HK-2 (cell line): Measurements from ENCODE around the gene CLDN24.

Experiments used
- DNase-seq: peaks from one replicate; pipeline ENCODE4 v3.0.0-alpha.2; 2018; ENCODE audit not compliant: unreplicated experiment

CLDN24 gene

GRCh38 chr4:183322326-183322725, at the start of gene CLDN24:
CLDN24 (minus strand) TSS chr4:183322426; CDS start chr4:183322426, 0 bp downstream.
- no peak for DNase-seq

- no peak for DNase-seq
Observed at GRCh38 chr4:183370786-183371185, 48.6 kb upstream of the CLDN24 start.

GRCh38 chr4:183369073-183369472, 46.8 kb upstream of the CLDN24 start:
- no peak for DNase-seq

- DNase-seq, result no peak
Observed at GRCh38 chr4:183366206-183366835, 44.1 kb upstream of the CLDN24 start.

- no peak for DNase-seq
Observed at GRCh38 chr4:183364025-183364424, 41.8 kb upstream of the CLDN24 start.

GRCh38 chr4:183362916-183363542, 40.8 kb upstream of the CLDN24 start:
- no peak for DNase-seq

- no peak for DNase-seq
Observed at GRCh38 chr4:183362036-183362435, 39.8 kb upstream of the CLDN24 start.

- no peak for DNase-seq
Observed at GRCh38 chr4:183360161-183360919, 38.1 kb upstream of the CLDN24 start.

GRCh38 chr4:183358215-183358755, 36.1 kb upstream of the CLDN24 start:
- no peak for DNase-seq

GRCh38 chr4:183356931-183357675, 34.9 kb upstream of the CLDN24 start:
- DNase-seq, result no peak

GRCh38 chr4:183356173-183356830, 34.1 kb upstream of the CLDN24 start:
- DNase-seq, result no peak

GRCh38 chr4:183355405-183355804, 33.2 kb upstream of the CLDN24 start:
- no peak for DNase-seq

- no peak for DNase-seq
Observed at GRCh38 chr4:183354219-183354618, 32.0 kb upstream of the CLDN24 start.

- no peak for DNase-seq
Observed at GRCh38 chr4:183353557-183353956, 31.3 kb upstream of the CLDN24 start.

- no peak for DNase-seq
Observed at GRCh38 chr4:183352546-183352945, 30.3 kb upstream of the CLDN24 start.

GRCh38 chr4:183350317-183351071, 28.3 kb upstream of the CLDN24 start:
- no peak for DNase-seq

- DNase-seq, result no peak
Observed at GRCh38 chr4:183349673-183350072, 27.4 kb upstream of the CLDN24 start.

- DNase-seq, result peak; percentile 61
Observed at GRCh38 chr4:183348706-183349659, 26.8 kb upstream of the CLDN24 start.

GRCh38 chr4:183348136-183348535, 25.9 kb upstream of the CLDN24 start:
- DNase-seq, result no peak

- no peak for DNase-seq
Observed at GRCh38 chr4:183347566-183347965, 25.3 kb upstream of the CLDN24 start.
